Right lobe of liver (tissue), 6 donors: ENCODE measurements around the gene PMVK. TPM values are rescaled to one million over a fixed set of nuclear protein-coding genes. Genes with fewer than 3 reads are reported as not detected.

Experiments
- ATAC-seq, 4 donors: fragments of 200-7000 bp; cut with Tn5 transposase; one replicate each; pipeline ENCODE4 v1.9.1; 2020; ENCODE audit warnings: mild to moderate bottlenecking in 4 of 4, moderate library complexity in 4 of 4
- DNase-seq, 3 donors: peaks; one replicate each; pipeline ENCODE4 v3.0.0-alpha.2; 2020
- H3K27ac ChIP-seq, 3 donors: fragments of 200-600 bp; one replicate each; pipeline ENCODE4 v1.8.0; 2022
- H3K27me3 ChIP-seq, 2 donors: fragments of 200-600 bp; one replicate each; pipeline ENCODE4 v1.8.0; 2022
- H3K36me3 ChIP-seq, 4 donors: fragments of 200-600 bp; sonication (generic) in 1 of 4; one replicate each; pipeline versions ENCODE4 v1.5.1 to v1.8.0; 2017 to 2022; ENCODE audit warnings: control low read depth in 1 of 4
- H3K4me1 ChIP-seq, 4 donors: fragments of 200-600 bp; sonication (generic) in 1 of 4; one replicate each; pipeline versions ENCODE4 v1.5.1 to v1.8.0; 2017 to 2022; ENCODE audit warnings: control low read depth in 1 of 4
- H3K4me3 ChIP-seq, 3 donors: fragments of 200-600 bp; one replicate each; pipeline ENCODE4 v1.8.0; 2022
- H3K9me3 ChIP-seq, 4 donors: fragments of 200-600 bp; sonication (generic) in 1 of 4; one replicate each; pipeline versions ENCODE4 v1.5.1 to v1.8.0; 2017 to 2022; ENCODE audit warnings: control low read depth in 1 of 4
- CTCF ChIP-seq, 4 donors: fragments of 200-600 bp in 3 of 4; fragments of 450-650 bp in 1 of 4; IDR thresholded peaks; one replicate each; pipeline versions ENCODE4 v1.5.1 to v1.8.0; 2016 to 2022; ENCODE audit warnings: antibody characterized with exemption in 4 of 4, mild to moderate bottlenecking in 2 of 4
- POLR2A ChIP-seq: fragments of 450-650 bp; IDR thresholded peaks from one replicate; pipeline ENCODE4 v1.6.1; 2017; ENCODE audit warnings: antibody characterized with exemption, mild to moderate bottlenecking
- WGBS: methylation state at CpG from one replicate; pipeline ENCODE4 v1.1.6; 2018; ENCODE audit warnings: low coverage, low lambda C conversion rate; ENCODE audit not compliant: insufficient coverage; ENCODE audit errors: missing lambda C conversion rate; 5-methylcytosine and 5-hydroxymethylcytosine counted together
- intact Hi-C, 2 donors: fragments of 100-400 bp; cut with DNase I; formaldehyde crosslinking; loops; one replicate each; pipeline versions ENCODE4 v1.11.2 to v1.14.1; 2022
- total RNA-seq, 6 experiments: library from RNA; depleted of rRNA in 2 of 6; stranded (reverse); fragments of >200 nt in 2 of 6; fragmentation: NEBNext Ultra II Directional in 3 of 6; extraction: Animal tissue kit (Norgen Biotek cat#: 25700) in 3 of 6; gene quantifications; one replicate each; pipeline versions ENCODE4 v1.1.0 to v1.2.4, GENCODE V29; 2016 to 2023
- donor health status: DM: no; HTN: yes; CAD: no.
- donor health status: DM: no; HTN: no; CAD: no.
- donor health status: DM: no; HTN: no; CAD: no.
- donor health status: DM: no; HTN: yes; CAD: no.
- donor health status: DM: no; HTN: yes; CAD: no.

The PMVK gene
- total RNA-seq, 6 experiments from 2014 or later = 16.9 to 34.5 (median 29.2) TPM

- peak overlapping the region in 1 of 3 donors; percentile 100 for H3K27ac ChIP-seq
- intact Hi-C loops = no loop called here
- peaks cover 0 to 19% (median 0%) of the 10 kb centered on the region in 4 donors for H3K4me1 ChIP-seq
- peak in 2 of 3 donors; percentile 47 to 57 for DNase-seq
- H3K4me3 ChIP-seq = peak overlapping the region in 2 of 3 donors; percentile 87 to 93
- no peak for TF ChIP-seq CTCF (IDR thresholded peaks at IDR 0.05)
- TF ChIP-seq POLR2A = no peak
- H3K36me3 ChIP-seq = peaks cover 4 to 60% (median 27%) of the 10 kb centered on the region in 4 donors
- H3K9me3 ChIP-seq = no peaks in the 10 kb centered on the region
- 100% methylated on average over 1 of the region's 6 CpGs for WGBS
- no peaks in the 10 kb centered on the region for H3K27me3 ChIP-seq
- no peak for ATAC-seq
Observed at GRCh38 chr1:154962795-154963330, 26.3 kb upstream of the PMVK start.

GRCh38 chr1:154962156-154962749 lies 25.7 kb upstream of the PMVK start:
- Histone ChIP-seq H3K4me3 (peak overlapping the region; percentile 84 to 93 (median 87)), H3K4me1 (peaks cover 0 to 19% (median 0%) of the 10 kb centered on the region in 4 donors), H3K36me3 (peaks cover 4 to 54% (median 24%) of the 10 kb centered on the region in 4 donors), H3K27ac (peak overlapping the region; percentile 98 to 100 (median 98)), H3K27me3 (no peaks in the 10 kb centered on the region), H3K9me3 (no peaks in the 10 kb centered on the region)
- ATAC-seq (peak; percentile 27 to 42 (median 36)), DNase-seq (peak; percentile 53 to 61 (median 61))
- intact Hi-C loops = no loop called here
- WGBS = 1% methylated on average over 18 of the region's 25 CpGs
- TF ChIP-seq POLR2A = no peak
- no peak for TF ChIP-seq CTCF (IDR thresholded peaks at IDR 0.05)

- Histone ChIP-seq H3K27ac (peak within 1 kb of the TSS; percentile 98 to 100 (median 98)), H3K9me3 (no peaks in the 10 kb centered on the region), H3K36me3 (peaks cover 2 to 46% (median 20%) of the 10 kb centered on the region in 4 donors), H3K4me3 (peak within 1 kb of the TSS; percentile 84 to 93 (median 87)), H3K27me3 (no peaks in the 10 kb centered on the region), H3K4me1 (peaks cover 0 to 22% (median 0%) of the 10 kb centered on the region in 4 donors)
- TF ChIP-seq POLR2A (peak; percentile 87), CTCF (IDR thresholded peaks at IDR 0.05) (peak; percentile 49 to 69 (median 60))
- ATAC-seq (peak; percentile 81 to 91 (median 84)), DNase-seq (peak; percentile 87 to 89 (median 89))
- under 1% methylated on average over 14 of the region's 93 CpGs for WGBS
- intact Hi-C loops = no loop called here
Observed at GRCh38 chr1:154961207-154962155, 25.0 kb upstream of the PMVK start, which contains the start of gene PYGO2. TSS of gene PYGO2 (minus strand) at chr1:154961782. CDS start at chr1:154961576, 206 bp downstream.

- Histone ChIP-seq H3K4me1 (peaks cover 0 to 26% (median 0%) of the 10 kb centered on the region in 4 donors), H3K4me3 (peak overlapping the region; percentile 84 to 93 (median 87)), H3K36me3 (peaks cover 0 to 37% (median 16%) of the 10 kb centered on the region in 4 donors), H3K27ac (peak overlapping the region; percentile 98 to 100 (median 98)), H3K9me3 (no peaks in the 10 kb centered on the region), H3K27me3 (no peaks in the 10 kb centered on the region)
- intact Hi-C loops = no loop called here
- DNase-seq (no peak), ATAC-seq (no peak)
- TF ChIP-seq CTCF (IDR thresholded peaks at IDR 0.05) = no peak
- TF ChIP-seq POLR2A = no peak
- 24% methylated on average over 10 of the region's 10 CpGs for WGBS
Observed at GRCh38 chr1:154960446-154961136, 24.1 kb upstream of the PMVK start.
